ENCODE data around the gene ST3GAL2. TPM values are rescaled to one million over a fixed set of nuclear protein-coding genes. Genes with fewer than 3 reads are reported as not detected.
A peak's percentile ranks its signal among the peaks of the same experiment; 100 is the strongest.

The ST3GAL2 gene
- total RNA-seq, 2 donors from 2014 or later: 56.4 to 57.8 TPM

DNA sequence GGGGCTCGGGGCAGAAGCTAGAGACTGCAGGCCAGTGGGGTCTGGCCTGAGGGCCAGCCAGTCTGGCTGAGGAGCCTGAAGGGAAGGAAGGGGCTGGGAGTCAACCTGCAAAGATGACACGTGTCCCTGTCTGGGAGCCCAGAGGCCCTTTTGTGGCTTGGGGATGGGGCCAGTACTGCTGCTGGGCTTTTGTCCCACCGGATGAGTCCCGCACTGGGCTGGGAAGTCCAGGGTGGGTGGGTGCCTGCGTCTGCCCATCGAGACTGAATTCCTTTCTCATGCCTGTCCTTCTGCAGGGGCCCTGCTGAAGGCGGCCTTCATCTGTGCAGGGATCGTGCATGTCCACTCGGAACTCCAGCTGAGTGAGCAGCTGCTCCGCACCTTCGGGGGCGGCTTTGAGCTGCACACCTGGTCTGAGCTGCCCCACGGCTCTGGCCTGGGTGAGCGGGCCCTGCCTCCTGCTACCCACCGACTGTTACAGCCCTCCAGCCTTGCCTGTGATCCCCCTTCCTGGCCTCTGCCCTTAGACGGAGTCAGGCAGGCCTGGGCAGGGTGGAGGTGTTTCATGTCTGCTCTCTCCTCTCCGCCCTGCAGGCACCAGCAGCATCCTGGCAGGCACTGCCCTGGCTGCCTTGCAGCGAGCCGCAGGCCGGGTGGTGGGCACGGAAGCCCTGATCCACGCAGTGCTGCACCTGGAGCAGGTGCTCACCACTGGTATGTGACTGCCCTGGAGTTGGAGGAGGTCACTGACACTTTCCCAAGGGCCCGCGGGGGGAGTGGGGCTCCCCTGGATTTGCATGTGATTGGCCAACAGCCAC is 36.4 kb upstream of the ST3GAL2 start:
- Mint-ChIP-seq H3K36me3 (ENCODE audit: low read depth) (peaks cover 2% of the 10 kb centered on the region), H3K4me3 (no peak overlapping the region), H3K27me3 (ENCODE audit: insufficient read depth) (no peaks in the 10 kb centered on the region), H3K9me3 (no peaks in the 10 kb centered on the region), H3K4me1 (peaks cover 3% of the 10 kb centered on the region), H3K27ac (no peak overlapping the region)
- Histone ChIP-seq H3K27me3 (ENCODE audit: control insufficient read depth, insufficient read depth, low read length, poor library complexity, severe bottlenecking) (no peaks in the 10 kb centered on the region), H3K4me1 (ENCODE audit: control insufficient read depth, insufficient read depth, low read length) (no peaks in the 10 kb centered on the region), H3K27ac (ENCODE audit: low read depth, low read length) (no peak overlapping the region), H3K9ac (ENCODE audit: extremely low read depth, low read length, poor library complexity, severe bottlenecking) (no peak overlapping the region), H3K36me3 (ENCODE audit: control insufficient read depth, insufficient read depth, low read length) (peaks cover 5% of the 10 kb centered on the region), H3K4me3 (ENCODE audit: low read length) (no peak overlapping the region), H3K9me3 (ENCODE audit: control insufficient read depth, low read length) (no peaks in the 10 kb centered on the region)
- peak; percentile 53 for DNase-seq
- TF ChIP-seq, protein P1, sequence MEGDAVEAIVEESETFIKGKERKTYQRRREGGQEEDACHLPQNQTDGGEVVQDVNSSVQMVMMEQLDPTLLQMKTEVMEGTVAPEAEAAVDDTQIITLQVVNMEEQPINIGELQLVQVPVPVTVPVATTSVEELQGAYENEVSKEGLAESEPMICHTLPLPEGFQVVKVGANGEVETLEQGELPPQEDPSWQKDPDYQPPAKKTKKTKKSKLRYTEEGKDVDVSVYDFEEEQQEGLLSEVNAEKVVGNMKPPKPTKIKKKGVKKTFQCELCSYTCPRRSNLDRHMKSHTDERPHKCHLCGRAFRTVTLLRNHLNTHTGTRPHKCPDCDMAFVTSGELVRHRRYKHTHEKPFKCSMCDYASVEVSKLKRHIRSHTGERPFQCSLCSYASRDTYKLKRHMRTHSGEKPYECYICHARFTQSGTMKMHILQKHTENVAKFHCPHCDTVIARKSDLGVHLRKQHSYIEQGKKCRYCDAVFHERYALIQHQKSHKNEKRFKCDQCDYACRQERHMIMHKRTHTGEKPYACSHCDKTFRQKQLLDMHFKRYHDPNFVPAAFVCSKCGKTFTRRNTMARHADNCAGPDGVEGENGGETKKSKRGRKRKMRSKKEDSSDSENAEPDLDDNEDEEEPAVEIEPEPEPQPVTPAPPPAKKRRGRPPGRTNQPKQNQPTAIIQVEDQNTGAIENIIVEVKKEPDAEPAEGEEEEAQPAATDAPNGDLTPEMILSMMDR (conservative IDR thresholded peaks at IDR 0.05): no peak
- WGBS, 2 experiments (ENCODE audit: insufficient coverage in 1 of 2, insufficient read length in 1 of 2): 93 to 94% methylated on average over 15 to 24 of the region's 24 CpGs

- Mint-ChIP-seq H3K36me3 (ENCODE audit: low read depth) (peaks cover 2% of the 10 kb centered on the region), H3K4me1 (peaks cover 3% of the 10 kb centered on the region), H3K27ac (no peak overlapping the region), H3K9me3 (no peaks in the 10 kb centered on the region), H3K27me3 (ENCODE audit: insufficient read depth) (no peaks in the 10 kb centered on the region), H3K4me3 (no peak overlapping the region)
- no peaks in the 10 kb centered on the region for H3K27me3 ChIP-seq (ENCODE audit: control insufficient read depth, insufficient read depth, low read length, poor library complexity, severe bottlenecking)
- no peak overlapping the region for H3K4me3 ChIP-seq (ENCODE audit: low read length)
- H3K27ac ChIP-seq (ENCODE audit: low read depth, low read length): no peak overlapping the region
- no peaks in the 10 kb centered on the region for H3K4me1 ChIP-seq (ENCODE audit: control insufficient read depth, insufficient read depth, low read length)
- DNase-seq: peak; percentile 46
- H3K36me3 ChIP-seq (ENCODE audit: control insufficient read depth, insufficient read depth, low read length): no peaks in the 10 kb centered on the region
- H3K9ac ChIP-seq (ENCODE audit: extremely low read depth, low read length, poor library complexity, severe bottlenecking): no peak overlapping the region
- WGBS, 2 experiments (ENCODE audit: insufficient coverage in 1 of 2, insufficient read length in 1 of 2): 92 to 94% methylated on average over 11 to 22 of the region's 22 CpGs
- TF ChIP-seq, protein P1 (conservative IDR thresholded peaks at IDR 0.05): no peak
- no peaks in the 10 kb centered on the region for H3K9me3 ChIP-seq (ENCODE audit: control insufficient read depth, low read length)
Measured at GRCh38 chr16:70474320-70475053, 35.6 kb upstream of the ST3GAL2 start.

- Histone ChIP-seq H3K27me3 (ENCODE audit: control insufficient read depth, insufficient read depth, low read length, poor library complexity, severe bottlenecking) (no peaks in the 10 kb centered on the region), H3K9ac (ENCODE audit: extremely low read depth, low read length, poor library complexity, severe bottlenecking) (no peak overlapping the region), H3K4me1 (ENCODE audit: control insufficient read depth, insufficient read depth, low read length) (no peaks in the 10 kb centered on the region), H3K36me3 (ENCODE audit: control insufficient read depth, insufficient read depth, low read length) (no peaks in the 10 kb centered on the region), H3K4me3 (ENCODE audit: low read length) (no peak overlapping the region), H3K27ac (ENCODE audit: low read depth, low read length) (no peak overlapping the region), H3K9me3 (ENCODE audit: control insufficient read depth, low read length) (no peaks in the 10 kb centered on the region)
- no peak for DNase-seq
- 91 to 98% methylated on average over 20 to 21 of the region's 21 CpGs for WGBS, 2 experiments (ENCODE audit: insufficient coverage in 1 of 2, insufficient read length in 1 of 2)
- Mint-ChIP-seq H3K4me3 (no peak overlapping the region), H3K9me3 (no peaks in the 10 kb centered on the region), H3K4me1 (peaks cover 3% of the 10 kb centered on the region), H3K36me3 (ENCODE audit: low read depth) (peaks cover 2% of the 10 kb centered on the region), H3K27ac (peak overlapping the region; percentile 45), H3K27me3 (ENCODE audit: insufficient read depth) (no peaks in the 10 kb centered on the region)
- TF ChIP-seq, protein P1 (conservative IDR thresholded peaks at IDR 0.05): no peak
Measured at GRCh38 chr16:70473446-70474319, 34.8 kb upstream of the ST3GAL2 start.
